Left renal cortex interstitium (tissue), 4 donors: ENCODE results near the gene PCNT. TPM values are rescaled to one million over a fixed set of nuclear protein-coding genes. Genes with fewer than 3 reads are reported as not detected.
"Not testable (repeated sequence)": the region's sequence is repeated elsewhere in the genome, so short reads cannot be mapped to it uniquely, and the experiment has no call there.

Source experiments
- DNase-seq, 4 donors: peaks; one replicate each; pipeline ENCODE4 v3.0.0-alpha.2; 2013; ENCODE audit warnings: low read depth in 4 of 4, low spot score in 2 of 4, missing footprints in 1 of 4
- polyA plus RNA-seq, 4 donors: library from polyadenylated mRNA; unstranded; fragments of 120-200 nt; gene quantifications; one replicate each; pipeline ENCODE4 v1.2.1, GENCODE V29; 2013; ENCODE audit not compliant: insufficient read length in 4 of 4

Gene PCNT
- polyA plus RNA-seq, 4 donors: 25.6 to 46.3 (median 35.3) TPM

DNA sequence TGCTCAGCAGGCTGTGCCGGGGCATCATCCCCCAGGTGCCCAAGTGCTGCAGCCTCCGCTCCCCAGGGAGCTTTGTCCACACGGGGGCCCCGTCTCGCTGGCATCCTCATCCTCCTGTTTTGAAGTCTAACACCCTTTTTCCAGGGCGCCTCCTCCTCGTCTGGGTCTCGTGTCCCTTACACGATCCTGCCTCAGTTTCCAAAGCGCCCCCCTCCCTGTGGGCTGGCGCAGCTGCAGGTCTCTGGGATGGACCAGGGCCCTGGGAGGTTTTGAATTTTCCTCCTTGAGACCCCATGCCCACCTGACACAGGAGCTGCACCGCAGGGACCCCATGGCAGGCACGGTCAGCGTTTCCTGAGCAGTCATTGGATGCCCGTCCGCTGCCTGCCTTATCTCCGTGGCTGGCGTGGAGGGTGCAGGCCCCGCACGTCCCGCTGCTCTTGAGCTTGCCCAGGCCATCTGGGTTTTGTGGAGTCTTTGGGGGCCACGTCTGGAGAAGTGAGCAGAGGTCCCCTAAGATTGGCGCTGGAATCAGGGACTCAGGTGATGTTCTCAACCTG, 97.3 kb downstream of the PCNT start:
- no peak for DNase-seq

DNA sequence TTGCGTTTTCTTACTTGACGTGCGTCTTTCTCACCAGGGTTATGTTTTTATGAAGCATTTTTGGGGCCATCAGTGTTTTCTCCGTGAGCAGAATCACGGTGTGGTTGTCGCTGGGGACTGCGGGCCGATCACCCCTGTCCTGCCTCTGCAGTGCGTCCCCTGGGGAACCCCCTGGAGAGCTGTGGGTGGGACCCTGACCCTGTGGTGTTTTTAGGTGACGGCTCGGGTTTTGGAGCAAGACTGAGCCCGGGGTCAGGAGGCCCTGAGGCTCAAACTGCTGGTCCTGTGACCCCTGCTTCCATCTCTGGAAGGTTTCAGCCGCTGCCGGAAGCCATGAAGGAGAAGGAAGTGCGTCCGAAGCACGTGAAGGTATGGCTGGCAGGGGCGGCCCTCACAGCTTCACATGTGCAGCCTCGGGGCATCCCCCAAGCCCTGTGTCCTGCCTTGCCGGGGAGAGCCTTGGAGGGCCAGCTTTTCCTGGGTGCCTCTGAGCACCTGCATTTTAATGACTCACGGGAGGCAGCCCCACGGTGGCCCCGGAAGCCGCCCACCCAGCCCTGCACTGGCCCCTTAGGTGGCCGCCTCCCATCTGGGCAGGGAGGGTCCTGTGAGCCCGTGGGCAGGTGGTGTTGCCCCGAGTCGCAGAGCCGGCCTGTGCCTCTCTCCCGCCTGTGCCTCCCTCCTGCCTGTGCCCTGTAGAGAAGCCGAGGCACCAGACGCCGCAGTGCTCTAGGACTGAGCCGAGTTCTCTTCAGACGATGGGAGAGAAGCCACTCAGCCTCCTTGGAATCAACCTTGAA, 98.0 kb downstream of the PCNT start:
- no peak for DNase-seq

DNA sequence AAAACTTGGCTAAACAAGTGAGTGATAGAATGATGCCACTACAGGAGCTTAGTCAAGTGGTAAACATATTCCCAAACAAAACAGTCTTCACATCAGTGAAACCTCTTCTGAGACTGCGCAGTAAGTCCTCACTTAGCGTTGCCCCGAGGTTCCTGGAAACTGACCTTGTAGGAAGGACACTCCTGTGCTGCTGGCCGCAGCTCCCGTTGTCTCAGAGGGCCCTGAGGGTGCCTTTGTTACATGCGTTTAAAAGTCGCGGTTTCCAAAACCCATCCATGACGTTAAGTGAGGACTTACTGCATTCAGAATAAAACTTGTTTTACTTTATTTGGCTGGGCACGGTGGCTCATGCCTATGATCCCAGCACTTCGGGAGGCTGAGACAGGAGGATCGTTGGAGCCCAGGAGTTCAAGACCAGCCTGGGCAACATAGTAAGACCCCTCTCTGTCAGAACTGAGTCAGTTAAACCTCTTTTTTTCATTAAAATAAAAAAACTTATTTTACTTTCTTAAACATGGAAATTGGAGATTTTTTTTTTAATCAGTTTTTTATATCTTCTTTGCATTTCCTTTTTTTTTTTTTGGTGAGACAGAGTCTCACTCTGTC, 98.8 kb downstream of the PCNT start:
- no peak for DNase-seq

DNA sequence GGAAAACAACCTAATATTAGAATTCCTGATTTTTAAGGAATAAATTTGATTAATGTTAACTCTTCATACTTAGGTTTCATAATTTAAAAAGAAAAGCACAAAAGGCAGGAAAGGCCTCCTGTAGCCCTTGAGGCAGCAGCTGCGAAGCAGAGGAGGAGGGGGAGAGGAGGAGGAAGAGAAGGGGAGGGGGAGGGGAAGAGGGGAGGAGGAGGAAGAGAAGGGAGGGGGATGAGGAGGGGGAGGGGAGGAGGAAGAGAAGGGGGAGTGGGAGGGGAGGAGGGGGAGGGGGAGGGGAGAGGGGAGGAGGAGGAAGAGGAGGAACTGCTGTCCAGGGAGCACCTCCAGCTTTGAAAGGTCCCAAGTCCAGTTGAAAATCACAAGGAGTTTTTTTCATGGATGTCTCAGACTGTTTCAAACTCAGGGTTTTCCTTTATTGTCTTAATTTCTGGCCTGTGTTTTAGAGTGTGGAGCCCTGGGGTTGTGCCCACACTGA, 99.6 kb downstream of the PCNT start:
- no peak for DNase-seq

DNA sequence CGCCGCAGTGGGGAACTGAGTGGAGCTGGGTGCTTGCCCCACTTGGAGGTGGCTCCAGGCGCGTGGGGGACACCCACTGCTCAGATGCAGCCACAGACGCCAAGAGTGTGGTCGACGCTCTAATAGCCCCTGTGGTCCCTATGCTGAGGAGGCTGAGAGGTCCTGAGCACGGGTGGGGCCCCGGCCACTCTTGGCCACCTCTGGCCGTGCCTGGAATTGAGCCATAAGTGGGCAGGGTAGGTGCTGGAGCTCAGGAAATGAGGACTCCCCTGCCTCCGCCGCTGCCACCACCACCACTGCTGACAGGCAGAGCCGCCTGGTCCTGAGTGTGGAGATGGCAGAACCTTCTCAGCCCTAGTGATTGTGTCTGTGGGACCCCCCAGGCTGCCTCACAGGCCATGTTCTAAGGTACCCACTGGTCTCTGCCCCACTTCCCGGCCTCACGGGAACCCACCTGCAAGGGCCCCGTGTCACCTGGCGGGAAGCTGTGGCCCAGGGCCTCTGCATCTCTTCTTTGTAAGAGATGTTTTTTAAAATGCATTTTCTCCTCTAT, 100.2 kb downstream of the PCNT start:
- no peak for DNase-seq

DNA sequence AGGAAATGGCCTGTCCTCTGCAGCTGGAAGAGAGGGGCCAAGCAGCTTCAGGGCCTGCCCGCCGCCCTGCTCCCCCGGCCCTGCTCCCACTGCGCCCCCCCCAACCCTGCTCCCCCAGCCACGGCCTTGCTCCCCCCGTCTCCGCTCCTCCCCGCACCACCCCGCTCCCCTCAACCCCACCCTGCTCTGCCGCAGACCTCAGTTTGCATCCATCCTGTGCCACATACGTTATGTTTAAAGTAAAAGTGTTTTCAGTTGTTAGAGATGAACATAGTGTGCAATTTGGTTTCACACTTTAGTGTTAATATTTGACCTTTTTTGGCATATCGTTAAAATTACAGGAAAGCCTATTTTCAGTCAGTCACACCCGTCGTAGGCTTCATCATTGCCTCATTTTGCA, 100.7 kb downstream of the PCNT start:
- no peak for DNase-seq

DNA sequence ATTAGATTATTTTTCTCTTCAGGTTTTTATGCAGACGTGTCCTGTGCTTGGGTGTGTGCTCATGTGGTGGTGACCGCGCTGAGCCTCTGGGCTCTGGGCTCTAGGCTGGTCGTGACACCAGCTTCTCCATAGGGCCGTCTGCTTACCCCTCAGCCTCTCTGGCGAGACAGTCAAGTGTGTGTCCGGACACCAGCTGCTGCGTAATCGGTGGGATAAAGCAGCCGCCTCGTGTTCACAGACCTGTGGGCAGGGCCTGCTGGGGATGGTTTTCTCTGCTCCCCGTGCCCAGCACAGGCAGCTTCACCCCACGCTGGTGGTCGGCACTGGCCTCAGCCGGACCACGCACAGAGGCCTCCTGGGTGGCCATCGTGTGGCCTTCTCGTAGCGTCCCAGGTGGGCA, 101.1 kb downstream of the PCNT start:
- no peak for DNase-seq

DNA sequence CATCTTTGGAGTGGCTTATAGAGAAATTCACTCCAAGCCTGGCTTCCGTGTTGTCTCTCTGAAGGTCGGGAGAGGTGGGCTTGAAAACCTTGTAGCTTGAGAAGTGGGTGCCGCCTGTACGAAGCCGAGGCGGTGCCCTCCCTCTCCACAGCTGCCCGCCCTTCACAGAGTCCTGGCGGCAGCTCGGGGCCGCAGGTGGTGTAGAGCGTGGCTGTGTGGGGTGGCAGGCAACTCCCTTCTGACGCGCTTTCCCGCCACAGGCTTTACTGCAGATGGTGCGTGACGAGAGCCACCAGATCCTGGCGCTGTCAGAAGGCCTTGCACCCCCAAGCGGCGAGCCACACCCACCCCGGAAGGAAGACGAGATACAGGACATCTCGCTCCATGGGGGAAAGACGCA, 101.6 kb downstream of the PCNT start:
- DNase-seq: no peak

DNA sequence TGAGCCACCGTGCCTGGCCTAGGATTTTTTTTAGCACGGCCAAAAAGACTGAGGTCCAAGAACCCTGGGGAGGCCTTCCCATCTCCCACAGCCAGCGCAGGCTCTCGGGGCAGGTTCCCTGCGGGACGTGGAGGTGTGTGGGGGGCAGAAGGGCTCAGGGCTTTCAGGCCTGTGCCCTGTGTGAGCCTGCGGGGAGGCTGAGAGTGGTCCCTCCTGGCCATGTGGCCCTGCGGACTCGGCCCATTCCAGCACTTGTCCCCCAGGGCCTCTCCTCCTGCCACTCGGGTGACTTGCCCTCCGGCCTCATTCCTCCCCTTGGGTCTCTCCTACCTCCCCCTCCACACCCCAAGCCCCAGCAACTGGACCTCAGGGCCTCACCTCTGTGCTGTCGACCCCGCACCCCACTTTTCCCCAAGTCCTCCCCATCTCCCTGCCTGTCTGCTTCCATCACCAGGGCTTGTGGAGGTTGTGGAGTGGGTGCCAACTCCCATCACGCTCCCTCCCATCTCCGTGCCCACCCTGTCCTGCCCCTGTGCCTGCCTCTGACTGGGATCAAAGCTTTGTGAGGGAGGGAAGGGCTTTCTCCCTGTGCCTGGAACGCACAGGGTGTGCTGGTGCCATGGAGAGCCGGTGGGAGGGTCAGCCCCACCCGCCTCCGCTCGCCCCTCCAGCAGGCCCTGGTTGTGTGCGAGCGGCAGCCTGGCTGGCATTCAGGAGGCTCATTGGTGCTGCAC, 102.5 kb downstream of the PCNT start:
- no peak for DNase-seq

DNA sequence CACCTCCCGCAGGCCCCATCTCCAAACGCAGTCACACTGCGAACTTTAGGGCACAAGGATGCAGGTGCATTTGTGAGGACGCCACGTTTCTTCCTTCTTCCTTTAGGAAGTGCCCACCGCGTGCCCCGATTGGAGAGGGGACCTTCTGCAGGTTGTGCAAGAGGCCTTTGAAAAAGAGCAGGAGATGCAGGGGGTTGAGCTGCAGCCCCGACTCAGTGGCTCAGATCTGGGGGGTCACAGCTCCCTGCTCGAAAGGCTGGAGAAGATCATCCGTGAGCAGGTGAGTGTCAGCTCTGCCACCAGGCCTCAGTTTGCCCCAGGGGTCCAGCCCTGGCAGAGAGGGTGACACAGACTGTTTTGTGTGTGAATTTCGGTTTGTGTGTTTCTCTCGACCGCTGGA, 103.6 kb downstream of the PCNT start:
- DNase-seq: no peak

DNA sequence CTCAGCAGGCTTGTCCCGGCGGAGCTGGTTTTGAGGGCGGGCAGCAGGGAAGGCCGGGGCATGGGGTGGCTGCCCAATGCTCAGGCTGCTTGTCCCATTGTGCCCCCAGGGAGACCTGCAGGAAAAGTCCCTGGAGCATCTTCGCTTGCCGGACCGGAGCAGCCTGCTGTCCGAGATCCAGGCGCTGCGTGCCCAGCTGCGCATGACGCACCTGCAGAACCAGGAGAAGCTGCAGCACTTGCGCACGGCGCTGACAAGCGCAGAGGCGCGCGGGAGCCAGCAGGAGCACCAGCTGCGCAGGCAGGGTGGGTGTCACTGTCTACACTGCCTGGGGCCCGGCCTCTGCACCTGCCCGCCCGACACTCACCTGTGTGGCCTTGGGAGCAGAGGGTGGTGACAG, 104.3 kb downstream of the PCNT start:
- no peak for DNase-seq

DNA sequence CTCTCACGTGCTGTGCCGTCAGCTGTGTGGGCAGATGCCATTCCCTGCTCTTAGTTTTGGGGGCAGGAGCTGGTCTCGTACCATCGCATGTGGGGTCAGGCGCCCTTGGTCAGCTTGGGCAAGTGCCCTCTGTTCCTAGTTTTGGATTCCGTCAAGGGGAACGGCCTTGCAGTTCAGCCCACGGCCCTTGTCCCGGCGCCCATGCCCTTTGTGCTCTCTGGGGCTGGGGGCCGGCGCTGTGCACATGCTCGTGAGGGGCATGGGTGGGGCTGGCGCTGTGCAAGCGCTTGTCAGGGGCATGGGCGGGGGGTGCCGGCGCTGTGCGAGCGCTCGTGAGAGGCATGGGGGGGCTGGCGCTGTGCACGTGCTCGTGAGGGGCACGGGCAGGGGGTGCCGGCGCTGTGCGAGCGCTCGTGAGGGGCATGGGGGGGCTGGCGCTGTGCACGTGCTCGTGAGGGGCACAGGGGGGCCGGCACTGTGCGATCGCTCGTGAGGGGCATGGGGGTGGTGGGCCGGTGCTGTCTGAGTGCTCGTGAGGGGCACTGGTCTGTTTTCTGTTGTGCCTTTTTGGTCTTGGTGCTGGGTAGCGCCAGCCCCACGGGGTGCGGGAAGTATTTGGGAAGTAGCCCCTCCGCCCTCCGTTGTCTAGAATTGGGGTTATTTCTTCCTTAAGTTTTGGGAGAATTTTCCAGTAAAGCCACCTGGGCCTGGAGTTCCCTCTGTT, 105.2 kb downstream of the PCNT start:
- DNase-seq: no peak

DNA sequence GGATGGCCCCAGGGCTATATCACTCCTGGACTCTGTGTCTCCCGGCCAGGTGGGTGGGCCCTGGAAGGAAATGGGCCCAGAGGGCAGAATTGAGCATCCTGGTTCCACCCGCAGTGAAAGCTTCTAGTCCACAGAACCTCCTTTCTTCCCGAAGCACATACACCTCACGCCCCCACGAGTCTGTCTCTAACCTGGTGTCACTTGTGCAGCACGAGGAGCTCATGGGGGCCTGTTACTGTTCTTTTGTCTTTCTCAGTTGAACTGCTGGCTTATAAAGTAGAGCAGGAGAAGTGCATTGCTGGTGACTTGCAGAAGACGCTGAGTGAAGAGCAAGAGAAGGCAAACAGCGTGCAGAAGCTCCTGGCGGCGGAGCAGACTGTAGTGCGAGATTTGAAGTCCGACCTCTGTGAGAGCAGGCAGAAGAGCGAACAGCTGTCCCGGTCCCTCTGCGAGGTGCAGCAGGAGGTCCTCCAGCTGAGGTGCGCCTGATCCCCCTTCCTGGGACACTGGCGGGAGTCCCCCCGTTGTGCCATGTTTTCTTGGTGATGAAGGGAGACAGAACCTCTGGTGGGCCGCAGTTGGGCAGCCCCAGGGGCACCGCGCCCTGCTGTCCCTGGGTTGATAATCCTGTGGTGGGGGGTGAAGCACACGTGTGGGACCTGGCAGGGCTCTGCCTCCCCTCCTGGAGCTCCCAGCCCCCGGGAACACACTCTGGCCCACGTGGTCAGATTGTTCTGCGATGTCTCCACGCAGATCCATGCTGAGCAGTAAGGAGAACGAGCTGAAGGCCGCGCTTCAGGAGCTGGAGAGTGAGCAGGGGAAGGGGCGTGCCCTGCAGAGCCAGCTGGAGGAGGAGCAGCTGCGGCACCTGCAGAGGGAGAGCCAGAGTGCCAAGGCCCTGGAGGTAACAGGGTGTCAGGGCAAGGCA, 106.1 kb downstream of the PCNT start:
- DNase-seq: no peak

DNA sequence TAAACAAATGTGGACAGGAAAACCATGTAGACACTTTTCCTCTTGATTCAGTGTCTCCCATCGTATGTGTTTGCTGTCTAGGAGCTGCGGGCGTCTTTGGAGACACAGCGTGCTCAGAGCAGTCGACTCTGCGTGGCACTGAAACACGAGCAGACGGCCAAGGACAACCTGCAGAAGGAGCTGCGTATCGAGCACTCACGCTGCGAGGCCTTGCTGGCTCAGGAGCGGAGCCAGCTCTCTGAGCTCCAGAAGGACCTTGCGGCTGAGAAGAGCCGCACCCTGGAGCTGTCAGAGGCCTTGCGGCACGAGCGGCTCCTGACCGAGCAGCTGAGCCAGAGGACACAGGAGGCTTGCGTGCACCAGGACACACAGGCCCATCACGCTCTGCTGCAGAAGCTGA, 107.5 kb downstream of the PCNT start:
- DNase-seq: no peak

DNA sequence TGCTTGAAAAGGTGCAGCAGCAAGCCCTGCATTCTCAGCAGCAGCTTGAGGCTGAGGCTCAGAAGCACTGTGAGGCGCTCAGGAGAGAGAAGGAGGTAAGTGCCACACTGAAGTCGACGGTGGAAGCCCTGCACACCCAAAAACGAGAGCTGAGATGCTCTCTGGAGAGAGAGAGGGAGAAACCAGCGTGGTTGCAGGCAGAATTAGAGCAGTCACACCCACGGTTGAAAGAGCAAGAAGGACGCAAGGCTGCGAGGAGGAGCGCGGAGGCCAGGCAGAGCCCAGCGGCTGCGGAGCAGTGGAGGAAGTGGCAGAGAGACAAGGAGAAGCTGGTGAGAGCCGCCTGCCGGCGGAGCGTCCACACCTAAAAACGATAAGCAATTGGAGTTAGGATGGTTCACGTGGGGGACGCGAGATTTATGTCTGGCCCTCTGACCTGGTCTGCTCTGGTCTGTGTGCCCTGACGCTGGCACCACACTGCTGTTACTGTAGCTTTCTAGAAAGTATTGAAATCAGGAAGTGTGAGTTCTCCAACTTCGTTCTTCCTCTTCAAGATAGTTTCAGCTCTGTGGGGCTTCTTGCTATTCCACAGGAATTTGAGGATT, 108.0 kb downstream of the PCNT start:
- DNase-seq: peak in 1 of 4 donors; percentile 19

DNA sequence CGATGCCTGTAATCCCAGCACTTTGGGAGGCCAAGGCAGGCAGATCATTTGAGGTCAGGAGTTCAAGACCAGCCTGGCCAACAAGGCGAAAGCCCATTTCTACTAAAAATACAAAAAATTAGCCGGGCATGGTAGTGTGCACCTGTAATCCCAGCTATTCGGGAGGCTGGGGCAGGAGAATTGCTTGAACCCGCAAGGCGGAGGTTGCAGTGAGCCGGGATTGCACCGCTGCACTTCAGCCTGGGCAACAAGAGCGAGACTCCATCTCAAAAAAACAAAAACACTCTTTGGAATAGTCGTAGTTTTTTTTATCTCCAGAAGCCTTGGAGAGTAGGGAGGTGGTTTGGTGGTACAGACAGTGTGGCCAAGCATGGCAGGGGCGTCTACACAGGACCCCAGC, 109.2 kb downstream of the PCNT start:
- not testable (repeated sequence) for DNase-seq

DNA sequence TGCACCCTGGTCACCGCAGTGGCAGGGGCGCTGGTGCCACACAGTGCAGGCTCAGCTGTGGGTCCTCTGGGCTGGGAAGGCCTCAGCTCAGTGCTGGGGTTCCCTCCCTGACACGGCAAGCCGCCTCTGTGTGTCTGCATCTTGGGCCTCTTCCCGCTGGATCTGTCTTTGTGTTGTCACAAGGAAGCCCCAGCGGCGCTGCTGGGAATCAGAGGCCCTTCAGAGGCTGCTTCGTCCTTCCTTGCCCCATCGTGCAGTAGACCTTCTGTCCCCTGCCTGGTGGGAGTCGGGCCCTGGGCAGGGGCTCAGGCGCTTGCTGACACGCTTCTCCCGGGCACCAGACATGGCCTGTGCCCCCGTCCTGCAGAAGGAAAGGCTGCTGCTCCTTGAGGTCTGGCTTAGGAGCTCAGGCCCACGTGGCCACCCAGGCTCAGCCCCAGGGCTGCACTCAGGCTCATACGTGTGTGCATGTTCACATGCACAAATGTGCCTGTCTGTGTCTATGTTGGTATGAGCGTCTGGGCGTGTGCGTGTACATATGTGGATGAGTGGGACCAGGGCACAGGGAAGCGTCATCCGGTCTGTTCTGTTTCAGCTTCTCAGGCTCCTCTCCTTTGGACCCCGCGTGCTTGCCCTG, 110.5 kb downstream of the PCNT start:
- no peak for DNase-seq

DNA sequence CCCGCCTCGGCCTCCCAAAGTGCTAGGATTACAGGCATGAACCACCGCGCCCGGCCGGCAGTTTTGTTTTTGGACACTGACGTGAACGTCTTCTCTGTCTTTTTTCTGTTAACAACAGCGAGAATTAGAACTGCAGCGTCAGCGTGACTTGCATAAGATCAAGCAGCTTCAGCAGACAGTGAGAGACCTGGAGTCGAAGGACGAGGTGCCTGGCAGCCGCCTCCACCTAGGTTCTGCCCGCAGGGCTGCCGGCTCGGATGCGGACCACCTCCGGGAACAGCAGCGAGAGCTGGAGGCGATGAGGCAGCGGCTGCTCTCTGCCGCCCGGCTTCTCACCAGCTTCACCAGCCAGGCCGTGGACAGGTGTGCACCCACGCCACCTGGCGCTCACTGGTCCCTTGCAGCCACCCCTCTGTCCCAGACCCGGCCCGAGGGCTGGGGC, 111.9 kb downstream of the PCNT start:
- DNase-seq: no peak
